Midbrain (tissue), 1 donor: Measurements from ENCODE around the gene HSPA1A.
"Not testable (repeated sequence)": the region's sequence is repeated elsewhere in the genome, so short reads cannot be mapped to it uniquely, and the experiment has no call there.

Experiments used
- DNase-seq: peaks from one replicate; lab custom pipeline; 2025; lab: John Stamatoyannopoulos, UW

HSPA1A gene

DNA sequence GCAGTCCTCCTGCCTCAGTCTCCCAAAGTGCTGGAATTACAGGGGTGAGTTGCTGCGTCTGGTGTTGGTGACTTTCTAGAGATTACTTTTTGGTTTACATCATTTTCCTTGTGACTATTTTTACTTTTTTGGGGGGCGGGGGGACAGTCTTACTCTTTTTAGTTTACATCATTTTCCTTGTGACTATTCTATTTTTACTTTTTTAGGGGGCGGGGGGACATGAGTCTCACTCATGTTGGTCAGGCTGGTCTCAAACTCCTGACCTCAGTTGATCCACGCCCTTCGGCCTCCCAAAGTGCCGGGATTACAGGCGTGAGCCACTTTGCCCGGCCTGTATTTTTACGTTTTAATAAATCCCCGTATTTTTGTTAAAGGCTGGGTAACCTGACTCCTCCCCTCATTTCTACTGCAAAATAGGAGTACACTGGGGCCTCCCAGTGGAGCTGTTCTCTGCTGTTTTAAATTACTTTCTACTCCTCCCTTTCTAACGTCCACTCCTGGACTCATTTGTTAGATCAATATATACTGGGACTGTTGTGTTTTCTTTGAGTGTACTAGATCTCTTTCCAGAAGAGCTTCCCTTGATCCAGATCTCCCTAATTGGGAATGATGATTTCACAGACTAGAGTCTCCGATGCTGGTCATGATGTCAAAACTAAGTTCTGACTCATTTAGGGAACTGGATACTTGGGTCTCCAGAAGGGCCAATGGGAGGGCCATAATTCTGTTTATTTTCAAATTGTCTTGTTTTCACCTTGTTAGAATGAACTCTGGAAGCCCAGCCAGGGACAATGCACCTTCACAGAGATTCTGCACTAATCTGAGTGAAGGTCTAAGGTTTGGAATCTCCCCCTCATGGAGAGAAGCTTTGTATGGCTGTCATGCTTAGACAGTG, 21.4 kb downstream of the HSPA1A start:
- no peak for DNase-seq

DNA sequence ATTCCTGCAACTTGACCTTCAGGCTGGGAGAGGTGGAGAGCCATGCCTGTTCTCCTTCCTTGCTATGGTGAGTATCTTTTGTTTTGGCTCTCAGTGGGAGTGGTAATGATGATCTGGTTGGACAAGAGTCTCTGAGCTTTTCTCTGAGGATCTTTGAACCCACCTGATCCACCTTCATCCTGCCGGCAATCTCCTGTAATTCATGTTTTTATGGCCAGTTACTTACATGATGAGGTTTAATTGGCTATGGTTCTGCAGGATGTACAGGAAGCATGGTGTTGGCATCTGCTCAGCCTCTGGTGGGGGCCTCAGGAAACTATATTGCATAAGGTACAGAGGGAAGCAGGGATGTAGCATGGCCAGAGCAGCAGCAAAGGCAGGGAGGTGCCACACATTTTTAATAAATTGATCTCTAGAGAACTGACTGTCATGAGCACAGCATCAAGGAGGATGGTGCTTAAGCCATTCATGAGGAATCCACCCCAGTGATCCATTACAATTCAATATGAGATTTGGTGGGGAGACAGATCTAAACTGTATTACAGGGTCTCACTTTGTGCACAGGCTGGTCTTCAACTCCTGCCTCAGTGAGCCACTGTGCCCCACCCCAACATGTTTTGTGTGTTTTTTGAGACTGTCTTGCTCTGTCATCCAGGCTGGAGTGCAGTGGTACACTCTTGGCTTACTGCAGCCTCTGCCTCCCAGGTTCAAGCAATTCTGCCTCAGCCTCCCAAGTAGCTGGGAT, 22.2 kb downstream of the HSPA1A start:
- DNase-seq = no peak

DNA sequence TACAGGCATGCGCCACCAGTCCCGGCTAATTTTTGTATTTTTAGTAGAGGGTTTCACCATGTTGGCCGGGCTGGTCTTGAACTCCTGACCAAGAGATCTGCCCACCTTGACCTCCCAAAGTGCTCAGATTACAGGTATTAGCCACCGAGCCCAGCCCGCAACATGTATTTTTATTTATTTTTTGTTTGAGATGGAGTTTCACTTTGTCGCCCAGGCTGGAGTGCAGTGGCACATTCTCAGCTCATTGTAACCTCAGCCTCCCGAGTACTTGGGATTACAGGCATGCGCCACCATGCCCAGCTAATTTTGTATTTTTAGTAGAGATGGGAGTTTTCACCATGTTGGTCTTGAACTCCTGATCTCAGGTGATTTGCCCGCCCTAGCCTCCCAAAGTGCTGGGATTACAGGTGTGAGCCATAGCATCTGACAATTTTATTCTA, 22.8 kb downstream of the HSPA1A start:
- DNase-seq = not testable (repeated sequence)

DNA sequence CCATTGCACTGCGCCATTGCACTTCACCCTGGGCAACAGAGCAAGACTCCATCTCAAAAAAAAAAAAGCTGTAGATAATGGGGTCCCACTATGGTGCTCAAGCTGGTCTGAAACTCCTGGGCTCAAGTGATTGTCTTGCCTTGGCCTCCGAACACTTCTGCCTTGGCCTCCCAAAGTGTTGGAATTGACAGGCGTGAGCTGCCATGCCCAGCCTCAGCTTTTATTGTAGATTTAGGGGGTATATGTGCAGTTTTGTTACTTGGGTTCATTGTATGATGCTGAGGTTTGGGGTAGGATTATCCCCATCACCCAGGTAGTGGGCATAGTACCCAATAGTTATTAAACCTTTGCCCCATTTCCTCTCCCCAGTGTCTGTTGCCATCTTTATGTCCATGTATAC, 23.6 kb downstream of the HSPA1A start:
- no peak for DNase-seq

DNA sequence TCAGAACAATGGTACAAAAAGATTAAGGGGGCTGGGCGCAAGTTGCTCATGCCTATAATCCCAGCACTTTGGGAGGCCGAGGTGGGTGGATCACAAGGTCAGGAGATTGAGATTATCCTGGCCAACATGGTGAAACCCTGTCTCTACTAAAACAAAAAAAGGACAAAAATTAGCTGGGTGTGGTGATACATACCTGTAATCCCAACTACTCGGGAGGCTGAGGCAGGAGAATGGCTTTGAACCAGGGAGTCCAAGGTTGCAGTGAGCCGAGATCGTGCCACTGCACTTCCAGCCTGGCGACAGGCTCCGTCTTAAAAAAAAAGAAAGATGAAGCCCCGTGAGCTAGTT, 24.4 kb downstream of the HSPA1A start:
- DNase-seq = not testable (repeated sequence)

DNA sequence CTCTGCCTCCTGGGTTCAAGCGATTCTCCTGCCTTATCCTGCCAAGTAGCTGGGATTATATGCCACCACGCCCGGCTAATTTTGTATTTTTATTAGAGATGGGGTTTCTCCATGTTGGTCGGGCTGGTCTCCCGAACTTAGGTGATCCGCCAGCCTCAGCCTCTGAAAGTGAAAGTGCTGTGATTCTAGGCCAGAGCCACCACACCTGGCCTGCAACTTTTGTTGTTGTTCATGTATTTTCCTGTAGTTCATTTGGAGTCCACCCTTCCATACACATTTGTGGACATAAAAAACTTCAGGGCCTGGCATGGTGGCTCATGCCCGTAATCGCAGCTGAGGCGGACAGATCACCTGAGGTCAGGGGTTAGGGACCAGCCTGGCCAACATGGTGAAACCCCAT, 26.7 kb downstream of the HSPA1A start:
- DNase-seq = no peak

DNA sequence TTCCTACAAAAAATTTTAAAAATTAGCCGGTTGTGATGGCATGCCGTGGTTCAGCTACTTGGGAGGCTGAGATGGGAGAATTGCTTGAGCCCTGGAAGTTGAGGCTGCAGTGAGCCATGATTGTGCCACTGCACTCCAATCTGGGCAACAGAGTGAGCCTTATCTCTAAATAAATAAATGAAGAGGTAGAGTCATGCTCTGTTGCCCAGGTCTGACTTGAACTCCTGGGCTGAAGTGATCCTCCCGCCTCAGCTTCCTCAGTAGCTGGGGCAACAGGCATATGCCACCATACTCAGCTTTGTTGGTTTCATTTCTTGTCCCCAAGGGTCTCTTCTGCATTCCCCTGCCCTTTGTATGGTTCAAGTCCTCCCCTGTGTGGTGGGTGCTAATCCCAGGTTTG, 29.2 kb downstream of the HSPA1A start:
- DNase-seq = no peak

DNA sequence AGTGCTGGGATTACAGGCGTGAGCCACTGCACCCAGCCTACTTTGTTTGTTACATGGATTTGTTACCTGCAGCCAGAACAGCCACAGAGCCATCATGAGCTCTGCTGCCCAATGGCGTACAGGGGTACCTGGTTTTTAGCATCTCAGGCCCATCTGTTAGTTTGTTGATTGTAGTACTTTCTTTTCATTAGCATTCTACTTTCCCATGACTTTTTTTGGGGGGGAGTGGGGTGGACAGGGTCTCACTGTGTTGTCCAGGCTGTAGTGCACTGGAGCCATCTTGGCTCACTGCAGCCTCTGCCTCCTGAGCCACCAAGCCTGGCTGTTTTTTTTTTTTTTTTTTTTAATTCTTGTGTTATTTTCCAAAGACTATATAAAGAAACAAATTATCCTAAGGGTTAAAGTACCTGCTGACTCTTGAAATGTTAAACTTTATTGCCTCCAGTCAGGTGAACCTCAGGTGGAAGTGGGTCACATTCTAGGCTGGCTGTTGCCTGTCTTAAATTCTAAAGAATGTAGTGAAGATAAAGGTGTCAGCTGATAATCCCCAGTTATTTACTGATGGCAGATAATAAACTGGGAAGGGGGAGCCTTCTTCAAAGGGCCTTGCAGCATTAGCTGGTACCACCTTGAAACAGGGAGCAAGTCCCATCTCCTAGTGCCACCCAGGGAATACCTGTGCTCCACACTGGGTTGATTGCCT, 32.1 kb downstream of the HSPA1A start:
- no peak for DNase-seq

DNA sequence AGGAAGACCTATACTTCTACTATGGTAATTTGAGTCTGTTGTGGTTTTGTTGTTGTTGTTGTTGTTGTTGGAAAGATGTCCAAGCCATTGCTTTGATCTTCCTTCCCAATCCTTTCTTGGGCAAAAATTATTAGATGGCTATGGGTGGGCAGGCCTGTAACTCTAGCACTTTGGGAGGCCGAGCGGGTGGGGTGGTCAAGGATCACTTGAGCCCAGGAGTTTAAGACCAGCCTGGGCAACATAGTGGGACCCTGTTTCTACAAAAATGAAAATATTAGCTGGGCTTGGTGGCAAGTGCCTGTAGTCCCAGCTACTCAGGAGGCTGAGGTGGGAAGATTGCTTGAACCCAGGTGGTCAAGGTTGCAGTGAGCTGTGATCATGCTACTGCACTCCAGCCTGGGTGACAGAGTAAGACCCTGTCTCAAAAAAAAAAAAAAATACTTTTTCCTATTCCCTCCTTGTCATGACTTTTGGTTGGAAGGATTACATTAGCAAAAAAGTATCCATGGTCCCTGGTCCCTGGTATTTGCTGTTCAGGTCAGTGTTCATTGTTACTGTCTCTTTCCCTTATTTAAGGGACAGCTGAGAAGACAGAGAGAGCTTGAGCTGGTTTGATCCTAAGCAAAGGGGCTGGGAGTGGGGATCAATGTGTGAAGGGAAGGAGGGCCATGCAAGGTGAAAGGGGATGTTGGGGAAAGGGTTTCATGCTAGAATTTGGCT, 35.6 kb downstream of the HSPA1A start:
- no peak for DNase-seq

DNA sequence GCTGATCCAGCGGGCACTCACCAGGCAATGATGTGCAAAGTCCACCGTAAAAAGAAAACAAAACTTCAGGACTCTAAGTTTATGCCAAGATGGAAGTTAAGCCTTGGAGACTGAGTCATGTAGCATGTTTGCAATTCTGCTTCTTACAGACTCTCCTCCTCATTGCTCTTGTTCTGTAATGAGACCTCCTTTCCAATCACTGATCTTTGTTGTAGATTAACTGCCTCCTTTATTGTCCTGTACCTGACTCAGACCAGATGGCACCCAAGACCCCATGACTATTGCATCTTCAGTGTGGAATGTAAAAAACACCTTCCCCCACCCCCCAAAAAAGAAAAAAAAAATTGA, 36.1 kb downstream of the HSPA1A start:
- no peak for DNase-seq

DNA sequence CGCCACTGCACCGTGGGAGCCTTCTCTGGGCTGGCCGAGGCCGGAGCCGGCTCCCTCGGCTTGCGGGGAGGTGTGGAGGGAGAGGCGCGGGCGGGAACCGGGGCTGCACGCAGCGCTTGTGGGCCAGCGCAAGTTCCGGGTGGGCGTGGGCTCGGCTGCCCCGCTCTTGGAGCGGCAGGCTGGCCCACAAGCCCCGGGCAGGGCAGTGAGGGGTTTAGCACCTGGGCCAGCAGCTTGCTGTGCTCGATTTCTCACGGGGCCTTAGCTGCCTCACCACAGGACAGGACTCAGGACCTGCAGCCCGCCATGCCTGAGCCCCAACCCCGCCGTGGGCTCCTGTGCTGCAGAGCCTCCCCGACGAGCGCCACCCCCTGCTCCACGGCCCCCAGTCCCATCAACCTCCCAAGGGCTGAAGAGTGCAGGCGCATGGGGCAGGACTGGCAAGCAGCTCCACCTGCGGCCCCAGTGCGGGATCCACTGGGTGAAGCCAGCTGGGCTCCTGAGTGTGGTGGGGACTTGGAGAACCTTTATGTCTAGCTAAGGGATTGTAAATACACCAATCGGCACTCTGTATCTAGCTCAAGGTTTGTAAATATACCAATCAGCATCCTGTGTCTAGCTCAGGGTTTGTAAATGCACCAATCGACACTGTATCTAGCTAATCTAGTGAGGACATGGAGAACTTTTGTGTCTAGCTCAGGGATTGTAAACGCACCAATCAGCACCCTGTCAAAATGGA, 36.8 kb downstream of the HSPA1A start:
- not testable (repeated sequence) for DNase-seq

DNA sequence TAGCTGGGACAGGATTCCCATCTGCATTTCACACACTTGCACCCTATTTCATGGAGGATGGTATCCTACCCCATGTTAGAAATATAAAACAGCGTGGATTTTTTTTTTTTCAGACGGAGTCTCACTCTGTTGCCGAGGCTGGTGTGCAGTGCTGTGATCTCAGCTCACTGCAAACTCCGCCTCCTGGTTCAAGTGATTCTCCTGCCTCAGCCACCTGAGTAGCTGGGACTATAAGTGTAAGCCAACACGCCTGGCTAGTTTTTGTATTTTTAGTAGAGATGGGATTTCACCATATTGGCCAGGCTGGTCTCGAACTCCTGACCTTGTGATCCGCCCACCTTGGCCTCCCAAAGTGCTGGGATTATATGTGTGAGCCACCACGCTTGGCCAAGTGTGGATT, 42.4 kb downstream of the HSPA1A start:
- not testable (repeated sequence) for DNase-seq

DNA sequence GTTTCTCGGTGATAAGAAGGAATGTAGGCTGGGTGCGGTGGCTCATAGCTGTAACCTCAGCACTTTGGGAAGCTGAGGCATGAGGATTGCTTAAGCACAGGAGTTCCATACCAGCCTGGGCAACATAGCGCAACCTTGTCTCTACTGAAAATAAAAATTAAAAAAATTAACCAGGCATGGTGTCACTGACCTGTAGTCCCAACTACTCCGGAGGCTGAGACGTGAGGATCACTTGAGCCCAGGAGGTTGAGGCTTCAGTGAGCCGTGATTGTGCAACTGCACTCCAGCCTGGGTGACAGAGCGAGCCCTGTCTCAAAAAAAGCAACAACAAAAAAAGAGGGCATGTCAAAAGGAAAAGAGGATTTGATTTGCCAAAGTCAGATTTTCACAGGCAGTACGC, 43.4 kb downstream of the HSPA1A start:
- DNase-seq = no peak

DNA sequence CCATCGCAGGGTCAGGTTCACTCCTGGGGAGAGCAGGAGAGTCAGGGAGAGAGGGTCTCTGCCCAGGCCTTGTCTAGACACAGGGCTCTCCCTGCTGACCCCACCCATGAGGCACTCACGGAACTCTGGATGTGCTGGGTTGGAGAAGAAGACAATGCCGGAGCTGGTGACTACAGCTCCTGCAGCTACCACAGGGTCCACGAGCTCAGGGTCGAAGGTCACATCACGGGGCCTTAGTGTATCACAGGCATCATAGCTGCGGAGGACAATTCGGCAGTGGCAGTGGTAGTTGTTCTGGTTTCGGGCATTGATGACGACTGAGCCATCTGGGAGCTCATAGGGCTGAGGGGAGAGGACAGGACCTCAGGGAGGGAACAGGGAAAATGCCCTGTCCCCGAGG, 44.6 kb downstream of the HSPA1A start:
- DNase-seq = no peak

DNA sequence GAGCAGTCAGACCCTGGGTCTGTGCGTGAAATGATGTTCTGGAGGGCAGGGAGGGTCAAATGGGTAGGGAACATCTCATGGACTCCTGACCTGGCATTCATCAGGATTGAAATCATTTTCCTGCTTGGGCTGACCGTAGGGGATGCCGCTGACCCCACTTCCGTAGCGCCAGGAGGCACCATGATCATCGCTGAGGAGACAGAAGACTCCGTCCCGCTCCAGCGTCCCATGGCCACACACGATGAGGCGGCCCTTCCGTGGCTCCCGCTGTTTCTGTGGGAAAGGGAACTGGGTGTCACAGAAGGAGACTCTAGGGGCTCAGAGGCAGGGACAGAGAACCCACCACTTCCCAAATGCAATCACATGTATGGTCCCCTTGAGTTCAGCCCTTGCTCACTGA, 45.0 kb downstream of the HSPA1A start:
- DNase-seq = no peak

DNA sequence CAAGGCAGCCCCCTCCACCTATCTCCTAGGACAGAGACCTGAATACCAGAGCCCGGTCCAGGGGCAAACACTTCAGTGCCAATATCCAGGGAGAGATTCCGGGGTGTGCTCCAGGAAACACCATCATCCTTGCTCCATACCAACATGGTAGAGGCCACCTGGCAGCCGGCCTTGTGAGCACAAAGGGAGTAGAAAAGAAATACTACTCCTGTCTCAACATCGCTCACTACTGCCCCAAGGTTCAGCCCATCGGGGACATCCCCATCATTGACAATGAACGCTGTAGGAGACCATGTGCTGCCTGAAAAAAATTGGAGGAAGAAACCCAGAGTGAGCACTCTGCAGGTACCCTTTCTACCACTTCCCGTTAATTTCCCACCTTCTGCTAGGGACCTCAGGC, 45.8 kb downstream of the HSPA1A start:
- no peak for DNase-seq

DNA sequence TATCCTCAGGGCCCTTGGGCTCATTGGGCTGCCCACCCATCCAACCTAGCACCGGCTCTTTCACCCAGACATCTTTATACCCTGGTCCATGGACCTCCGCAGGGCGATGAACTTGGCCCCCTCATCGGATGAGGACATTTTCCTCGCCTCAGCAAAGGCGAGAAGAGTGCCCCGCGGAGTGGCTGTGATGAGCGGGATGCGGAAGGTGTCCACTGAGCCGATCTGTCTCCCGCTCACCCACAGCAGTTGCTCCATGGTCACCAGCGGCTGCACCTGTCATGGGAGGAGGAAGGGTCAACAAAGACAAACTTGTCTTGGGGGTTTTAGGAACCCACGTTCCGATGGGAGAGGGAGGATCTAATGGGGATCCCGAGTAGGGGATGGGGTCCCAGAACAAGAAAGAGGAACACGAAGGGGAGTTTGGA, 46.6 kb downstream of the HSPA1A start:
- DNase-seq = no peak

DNA sequence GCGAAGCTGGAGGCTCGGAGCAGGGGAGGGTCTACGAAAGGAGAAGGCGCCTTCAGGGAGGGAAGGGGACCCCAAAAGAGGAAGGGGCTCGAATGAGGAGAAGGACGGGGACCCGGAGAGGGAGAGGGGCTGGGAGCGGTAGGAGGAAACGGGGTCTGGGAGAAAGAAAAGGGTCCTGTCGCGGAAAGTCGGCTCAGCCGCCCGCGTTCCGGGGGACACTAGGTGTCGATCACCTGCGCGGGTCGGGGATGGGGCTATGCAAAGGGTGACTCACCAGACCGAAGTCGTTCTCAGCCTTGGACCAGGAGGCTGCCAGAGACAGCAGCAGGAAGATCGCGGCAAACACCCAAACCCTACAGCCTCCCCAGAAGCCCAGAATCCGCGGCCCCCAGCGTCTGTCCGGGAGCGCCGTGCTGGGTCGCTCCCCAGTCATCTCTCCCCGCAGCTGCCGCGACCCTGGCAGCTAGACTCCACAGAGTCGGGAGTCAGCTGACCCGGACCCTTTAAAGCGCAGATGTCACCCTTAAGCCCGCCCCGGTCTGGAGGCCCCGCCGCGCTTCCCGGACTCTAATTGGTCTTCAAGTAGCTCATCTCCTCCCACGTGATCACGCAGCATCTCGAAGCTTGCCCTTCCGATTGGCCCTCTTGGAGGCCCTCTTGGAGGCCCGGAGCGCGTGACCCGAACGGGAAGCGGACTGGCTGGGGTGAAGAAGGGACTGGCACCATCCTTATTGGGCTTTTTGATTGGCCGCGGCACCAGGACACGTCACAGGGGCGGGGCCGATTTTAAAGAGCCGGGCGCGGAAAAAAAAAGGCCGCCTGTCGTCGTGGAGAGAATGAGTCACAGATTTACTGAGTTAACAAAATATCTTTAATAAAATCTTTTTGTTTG, 47.2 kb downstream of the HSPA1A start, which contains the start of gene NEU1:
TSS of gene NEU1 (minus strand) at position 478 of the 892 bp plus-strand sequence. CDS start at position 433, 45 bp downstream.
- DNase-seq = peak; percentile 100

DNA sequence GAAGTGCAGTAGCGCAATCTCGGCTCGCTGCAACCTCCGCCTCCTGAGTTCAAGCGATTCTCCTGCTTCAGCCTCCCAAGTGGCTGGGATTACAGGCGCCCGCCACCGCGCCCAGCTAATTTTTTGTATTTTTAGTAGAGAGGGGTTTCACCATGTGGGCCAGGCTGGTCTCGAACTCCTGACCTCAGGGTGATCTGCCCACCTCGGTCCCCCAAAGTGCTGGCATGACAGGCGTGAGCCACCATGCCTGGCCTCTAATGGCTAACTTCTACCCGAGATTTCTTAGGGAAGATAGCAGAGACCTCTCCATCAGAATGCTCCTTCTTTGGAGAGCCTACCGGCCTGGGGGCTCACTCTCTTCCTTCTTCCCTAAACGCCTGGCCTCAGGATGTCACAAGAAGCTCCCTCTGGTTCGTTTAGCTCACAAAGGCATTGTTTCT, 48.8 kb downstream of the HSPA1A start:
- DNase-seq = not testable (repeated sequence)

DNA sequence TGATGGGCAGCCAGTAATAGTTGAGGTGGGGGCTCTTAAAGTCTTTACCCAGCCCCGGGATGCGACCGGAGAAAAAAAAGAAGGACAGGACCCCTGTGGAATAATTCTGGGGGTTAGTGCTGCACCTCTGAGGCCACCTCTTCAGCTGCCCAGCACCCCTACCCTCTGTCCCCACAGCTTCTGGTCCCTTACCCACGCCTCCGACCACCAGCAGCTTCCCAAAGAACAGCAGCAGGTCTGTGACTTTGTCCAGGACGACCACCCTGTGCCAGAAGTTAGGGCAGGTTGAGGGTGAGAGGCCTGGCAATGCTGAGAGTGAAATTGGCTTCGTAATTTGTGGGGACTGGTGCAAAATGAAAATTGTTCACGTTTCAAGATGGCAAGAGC, 49.5 kb downstream of the HSPA1A start:
- DNase-seq = no peak
